ENCODE measurements around the gene DIP2C. TPM values are rescaled to one million over a fixed set of nuclear protein-coding genes. Genes with fewer than 3 reads are reported as not detected.
A peak's percentile ranks its signal among the peaks of the same experiment; 100 is the strongest.

Gene DIP2C
- total RNA-seq, 2 donors from 2014 or later = 21.1 to 23.8 TPM

DNA sequence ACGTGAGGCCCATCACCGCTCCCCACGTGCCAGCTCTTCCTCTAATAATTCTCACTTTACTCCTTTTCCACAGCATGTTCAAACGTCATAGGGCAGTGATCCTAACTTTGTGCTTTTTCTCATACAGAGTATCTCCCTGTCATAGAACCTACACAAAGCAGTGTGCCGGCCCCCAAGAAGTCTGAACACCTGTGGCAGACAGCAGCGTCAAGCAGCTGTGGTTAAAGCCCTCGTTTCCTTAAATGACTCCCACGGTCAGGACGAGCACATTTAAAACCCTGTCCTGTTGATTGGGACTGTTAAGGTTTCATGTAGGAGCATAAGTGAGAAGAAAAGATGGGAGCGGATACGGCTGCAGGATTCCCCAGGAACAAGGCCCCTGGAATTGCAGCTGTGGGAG lies 267.2 kb downstream of the DIP2C start:
- H3K9me3 ChIP-seq = no peaks in the 10 kb centered on the region
- H3K4me3 ChIP-seq = no peak overlapping the region
- H3K36me3 ChIP-seq = peaks cover 29% of the 10 kb centered on the region
- no peak for DNase-seq (ENCODE audit: low spot score)
- H3K4me1 ChIP-seq = no peaks in the 10 kb centered on the region
- H3K27ac ChIP-seq = no peak overlapping the region
- no peaks in the 10 kb centered on the region for H3K27me3 ChIP-seq
- TF ChIP-seq, protein P1, sequence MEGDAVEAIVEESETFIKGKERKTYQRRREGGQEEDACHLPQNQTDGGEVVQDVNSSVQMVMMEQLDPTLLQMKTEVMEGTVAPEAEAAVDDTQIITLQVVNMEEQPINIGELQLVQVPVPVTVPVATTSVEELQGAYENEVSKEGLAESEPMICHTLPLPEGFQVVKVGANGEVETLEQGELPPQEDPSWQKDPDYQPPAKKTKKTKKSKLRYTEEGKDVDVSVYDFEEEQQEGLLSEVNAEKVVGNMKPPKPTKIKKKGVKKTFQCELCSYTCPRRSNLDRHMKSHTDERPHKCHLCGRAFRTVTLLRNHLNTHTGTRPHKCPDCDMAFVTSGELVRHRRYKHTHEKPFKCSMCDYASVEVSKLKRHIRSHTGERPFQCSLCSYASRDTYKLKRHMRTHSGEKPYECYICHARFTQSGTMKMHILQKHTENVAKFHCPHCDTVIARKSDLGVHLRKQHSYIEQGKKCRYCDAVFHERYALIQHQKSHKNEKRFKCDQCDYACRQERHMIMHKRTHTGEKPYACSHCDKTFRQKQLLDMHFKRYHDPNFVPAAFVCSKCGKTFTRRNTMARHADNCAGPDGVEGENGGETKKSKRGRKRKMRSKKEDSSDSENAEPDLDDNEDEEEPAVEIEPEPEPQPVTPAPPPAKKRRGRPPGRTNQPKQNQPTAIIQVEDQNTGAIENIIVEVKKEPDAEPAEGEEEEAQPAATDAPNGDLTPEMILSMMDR (IDR thresholded peaks at IDR 0.05) = no peak

DNA sequence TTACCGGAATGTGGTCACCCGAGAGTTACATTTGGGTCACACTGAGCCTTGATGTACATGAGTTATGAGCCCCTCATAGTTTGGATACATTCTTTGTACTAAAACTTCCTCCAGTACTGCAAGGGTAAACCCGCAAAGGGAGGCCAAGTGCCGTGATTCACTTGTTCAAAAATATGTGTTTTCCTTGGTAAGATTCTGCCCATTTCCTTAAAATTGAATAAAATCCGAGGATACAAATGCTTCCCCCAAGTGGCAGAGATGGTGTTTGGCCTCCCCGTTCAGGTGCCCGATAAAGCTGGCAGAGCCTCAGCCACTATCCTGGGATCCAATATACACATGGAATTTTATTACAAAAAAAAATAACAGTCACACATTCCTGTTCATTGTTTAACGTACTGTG lies 268.3 kb downstream of the DIP2C start:
- Histone ChIP-seq H3K4me1 (no peaks in the 10 kb centered on the region), H3K9me3 (no peaks in the 10 kb centered on the region), H3K27me3 (no peaks in the 10 kb centered on the region), H3K36me3 (peaks cover 29% of the 10 kb centered on the region), H3K27ac (no peak overlapping the region), H3K4me3 (no peak overlapping the region)
- TF ChIP-seq, protein P1 (IDR thresholded peaks at IDR 0.05) = no peak
- no peak for DNase-seq (ENCODE audit: low spot score)

DNA sequence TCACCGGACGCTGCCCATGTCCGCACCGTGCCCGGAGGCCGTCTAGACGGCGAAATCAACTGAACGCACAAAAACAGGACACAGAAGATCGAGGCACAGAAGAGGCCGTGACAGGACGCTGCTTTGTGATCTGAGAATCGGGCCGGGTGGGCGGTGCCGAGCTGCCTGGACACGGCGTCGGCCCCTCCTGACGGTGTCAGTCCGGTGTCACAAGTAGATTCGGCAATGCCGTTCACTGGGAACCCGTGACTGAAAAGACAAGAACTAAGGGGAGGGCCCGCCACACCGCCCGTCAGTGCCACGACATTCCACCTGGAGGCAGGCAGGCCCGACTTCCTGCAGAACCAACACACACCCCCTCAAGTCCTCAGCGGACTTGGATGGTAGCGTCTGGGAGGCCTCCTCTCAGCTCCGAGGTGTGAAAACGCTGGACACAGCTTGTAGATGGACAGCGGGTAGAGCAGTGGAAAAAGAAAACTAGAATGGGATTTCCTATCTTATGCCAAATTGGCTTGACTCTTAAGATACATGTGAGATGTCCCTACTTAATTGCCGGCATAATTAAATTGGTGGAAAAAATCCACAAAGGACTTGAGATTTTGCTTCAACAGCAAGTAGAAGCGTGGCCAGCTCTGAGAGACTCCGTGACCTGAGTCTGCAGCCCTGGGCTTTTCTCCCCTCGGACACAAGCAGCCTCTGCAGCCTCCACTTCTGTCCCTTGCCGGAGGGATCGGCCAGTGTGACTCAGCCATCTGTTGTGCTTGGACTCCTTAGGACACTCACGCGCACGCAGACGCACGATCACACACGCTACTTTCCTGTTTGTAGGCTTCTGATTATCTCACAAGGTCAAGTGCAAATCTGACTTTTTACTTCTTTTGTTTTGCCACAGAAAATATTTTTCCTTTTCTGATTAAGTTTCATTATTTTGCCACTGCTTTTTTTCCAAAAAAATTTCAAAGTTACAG lies 269.0 kb downstream of the DIP2C start:
- Histone ChIP-seq H3K4me3 (no peak overlapping the region), H3K36me3 (peaks cover 37% of the 10 kb centered on the region), H3K27ac (no peak overlapping the region), H3K9me3 (no peaks in the 10 kb centered on the region), H3K27me3 (no peaks in the 10 kb centered on the region), H3K4me1 (no peaks in the 10 kb centered on the region)
- TF ChIP-seq, protein P1 (IDR thresholded peaks at IDR 0.05) = no peak
- DNase-seq (ENCODE audit: low spot score) = peak; percentile 72

DNA sequence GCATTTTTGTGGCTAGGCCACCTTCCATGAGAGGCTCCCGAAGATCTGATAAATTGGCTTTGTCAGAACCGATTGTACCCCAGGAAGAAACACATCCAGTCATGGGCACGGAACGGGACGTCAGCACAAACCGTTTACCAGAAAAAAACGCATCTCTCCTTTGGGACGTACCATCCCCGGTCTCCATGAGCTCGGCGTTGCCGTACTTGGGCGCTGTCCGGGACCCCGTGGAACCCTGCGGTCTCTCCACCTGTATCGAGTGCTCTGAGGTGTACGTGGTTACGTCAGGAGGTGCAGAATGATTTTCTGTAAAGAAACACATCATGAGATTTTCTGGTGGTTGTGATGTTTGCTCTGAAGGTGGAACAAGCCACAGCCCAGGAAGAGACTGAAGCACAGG lies 270.6 kb downstream of the DIP2C start:
- TF ChIP-seq, protein P1 (IDR thresholded peaks at IDR 0.05) = no peak
- H3K9me3 ChIP-seq = no peaks in the 10 kb centered on the region
- DNase-seq (ENCODE audit: low spot score) = no peak
- H3K27me3 ChIP-seq = no peaks in the 10 kb centered on the region
- H3K36me3 ChIP-seq = peaks cover 47% of the 10 kb centered on the region
- no peaks in the 10 kb centered on the region for H3K4me1 ChIP-seq
- H3K4me3 ChIP-seq = no peak overlapping the region
- H3K27ac ChIP-seq = no peak overlapping the region

DNA sequence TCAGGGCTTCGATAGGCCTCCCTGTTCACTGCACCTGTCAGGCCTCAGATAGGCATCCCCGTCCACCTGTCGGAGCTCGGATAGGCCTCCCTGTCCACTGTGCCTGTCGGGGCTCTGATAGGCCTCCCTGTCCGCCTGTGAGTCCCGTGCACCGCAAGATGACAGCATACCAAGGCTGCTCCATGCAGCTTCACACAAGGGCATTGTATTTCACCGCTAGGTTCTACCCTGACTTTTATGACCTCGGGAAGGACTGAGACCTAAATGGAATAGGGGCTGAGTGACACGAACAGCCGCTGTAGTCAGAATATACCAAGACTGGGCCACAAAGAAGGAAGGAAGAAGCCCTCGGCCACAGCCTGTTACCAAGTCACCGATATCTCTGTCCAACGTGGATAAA lies 271.2 kb downstream of the DIP2C start:
- no peak for DNase-seq (ENCODE audit: low spot score)
- Histone ChIP-seq H3K4me3 (no peak overlapping the region), H3K4me1 (no peaks in the 10 kb centered on the region), H3K9me3 (no peaks in the 10 kb centered on the region), H3K27ac (no peak overlapping the region), H3K36me3 (peaks cover 54% of the 10 kb centered on the region), H3K27me3 (no peaks in the 10 kb centered on the region)
- TF ChIP-seq, protein P1 (IDR thresholded peaks at IDR 0.05) = no peak
